ENCODE measurements around the gene CSTF2. TPM values are rescaled to one million over a fixed set of nuclear protein-coding genes. Genes with fewer than 3 reads are reported as not detected.
"Not testable (repeated sequence)": the region's sequence is repeated elsewhere in the genome, so short reads cannot be mapped to it uniquely, and the experiment has no call there.

CSTF2 gene
- 55.1 and 60.3 TPM in 2 replicates for total RNA-seq (2014; rRNA removed; shearing (Covaris generic))

- peak; percentile 88 for DNase-seq (ENCODE audit: low read depth)
These were observed at the start of gene CSTF2 for GRCh38 chrX:100819837-100820666. Gene CSTF2, plus strand, starts transcription at chrX:100820391. Its CDS starts 26 bp downstream, at chrX:100820417.

GRCh38 chrX:100796371-100796770 is 23.8 kb upstream of the CSTF2 start:
- DNase-seq (ENCODE audit: low read depth) = not testable (repeated sequence)

GRCh38 chrX:100797359-100797758 is 22.8 kb upstream of the CSTF2 start:
- no peak for DNase-seq (ENCODE audit: low read depth)

- DNase-seq (ENCODE audit: low read depth) = no peak
These were observed 21.5 kb upstream of the CSTF2 start for GRCh38 chrX:100798484-100799214.

- no peak for DNase-seq (ENCODE audit: low read depth)
These were observed 17.3 kb upstream of the CSTF2 start for GRCh38 chrX:100802843-100803242.

GRCh38 chrX:100804780-100805179 is 15.4 kb upstream of the CSTF2 start:
- DNase-seq (ENCODE audit: low read depth) = no peak

GRCh38 chrX:100808265-100808664 is 11.9 kb upstream of the CSTF2 start:
- DNase-seq (ENCODE audit: low read depth) = not testable (repeated sequence)

- no peak for DNase-seq (ENCODE audit: low read depth)
These were observed 7.7 kb upstream of the CSTF2 start for GRCh38 chrX:100812216-100813158.

GRCh38 chrX:100817340-100817739 is 2.9 kb upstream of the CSTF2 start:
- no peak for DNase-seq (ENCODE audit: low read depth)

GRCh38 chrX:100819534-100819836 is 706 bp upstream of the CSTF2 start:
- DNase-seq (ENCODE audit: low read depth) = no peak

- DNase-seq (ENCODE audit: low read depth) = peak; percentile 40
These were observed 9.5 kb downstream of the CSTF2 start for GRCh38 chrX:100829730-100830129.

- no peak for DNase-seq (ENCODE audit: low read depth)
These were observed 10.0 kb downstream of the CSTF2 start for GRCh38 chrX:100830143-100830542.

GRCh38 chrX:100830547-100830946 is 10.4 kb downstream of the CSTF2 start:
- DNase-seq (ENCODE audit: low read depth) = no peak

GRCh38 chrX:100831219-100831946 is 11.2 kb downstream of the CSTF2 start:
- no peak for DNase-seq (ENCODE audit: low read depth)

GRCh38 chrX:100850317-100850716 is 30.1 kb downstream of the CSTF2 start:
- no peak for DNase-seq (ENCODE audit: low read depth)

GRCh38 chrX:100852810-100853209 is 32.6 kb downstream of the CSTF2 start:
- DNase-seq (ENCODE audit: low read depth) = no peak

- DNase-seq (ENCODE audit: low read depth) = no peak
These were observed 43.2 kb downstream of the CSTF2 start for GRCh38 chrX:100863326-100863864.

GRCh38 chrX:100864657-100865391 is 44.6 kb downstream of the CSTF2 start:
- DNase-seq (ENCODE audit: low read depth) = peak; percentile 17

- no peak for DNase-seq (ENCODE audit: low read depth)
These were observed 48.1 kb downstream of the CSTF2 start for GRCh38 chrX:100868273-100868672.

GRCh38 chrX:100870527-100870926 is 50.3 kb downstream of the CSTF2 start:
- DNase-seq (ENCODE audit: low read depth) = no peak

Data from Daoy (cell line).